NB4 (cell line): ENCODE data around the gene SURF6.

ENCODE experiments used
- CTCF ChIP-seq: IDR thresholded peaks from one replicate; pipeline ENCODE4 v1.5.1; 2012; ENCODE audit warnings: low read depth, low read length
- POLR2A ChIP-seq: IDR thresholded peaks from 2 replicates; pipeline ENCODE4 v1.6.1; 2011; ENCODE audit warnings: mild to moderate bottlenecking; ENCODE audit not compliant: insufficient read length; ENCODE audit errors: extremely low read depth
- TF ChIP-seq, protein P1 (sequence below): IDR thresholded peaks from 2 replicates; pipeline ENCODE4 v1.6.1; 2011; ENCODE audit warnings: low read depth, low read length

DNA sequence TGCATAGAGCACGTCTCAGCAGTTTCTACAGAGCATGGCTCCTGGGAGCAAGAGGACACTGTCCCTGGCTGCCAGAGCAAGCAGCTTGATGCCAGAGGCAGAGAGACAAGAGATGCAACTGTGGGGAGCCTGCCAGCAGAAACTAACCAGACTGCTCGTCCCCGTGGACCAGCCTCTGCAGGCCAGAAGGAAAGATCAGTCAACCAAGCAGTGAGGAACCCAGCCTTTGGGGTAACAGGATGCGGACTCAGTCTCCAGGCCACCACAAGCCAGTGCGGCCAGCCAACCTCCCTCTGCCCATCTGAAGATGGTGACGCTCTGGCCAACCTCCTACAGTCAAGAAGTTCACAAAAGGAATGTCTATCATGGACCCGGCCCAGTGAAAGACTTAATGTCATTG is 36.2 kb upstream of the SURF6 start:
- TF ChIP-seq CTCF, result no peak
- TF ChIP-seq, protein P1, sequence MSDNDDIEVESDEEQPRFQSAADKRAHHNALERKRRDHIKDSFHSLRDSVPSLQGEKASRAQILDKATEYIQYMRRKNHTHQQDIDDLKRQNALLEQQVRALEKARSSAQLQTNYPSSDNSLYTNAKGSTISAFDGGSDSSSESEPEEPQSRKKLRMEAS, result no peak
- TF ChIP-seq POLR2A, result no peak
